GM19438 (cell line): Measurements from ENCODE around the gene TTLL13.

Experiments
- ATAC-seq: cut with Tn5 transposase; IDR thresholded peaks from one replicate; pipeline ENCODE4 v1.9.1; 2021; ENCODE audit warnings: low read depth; ENCODE audit not compliant: unreplicated experiment

TTLL13 gene

GRCh38 chr15:90213818-90214204, 35.5 kb upstream of the TTLL13 start:
- ATAC-seq, result no peak

GRCh38 chr15:90214553-90215196, 34.7 kb upstream of the TTLL13 start:
- ATAC-seq, result no peak

GRCh38 chr15:90217671-90218394, 31.5 kb upstream of the TTLL13 start:
- no peak for ATAC-seq

DNA sequence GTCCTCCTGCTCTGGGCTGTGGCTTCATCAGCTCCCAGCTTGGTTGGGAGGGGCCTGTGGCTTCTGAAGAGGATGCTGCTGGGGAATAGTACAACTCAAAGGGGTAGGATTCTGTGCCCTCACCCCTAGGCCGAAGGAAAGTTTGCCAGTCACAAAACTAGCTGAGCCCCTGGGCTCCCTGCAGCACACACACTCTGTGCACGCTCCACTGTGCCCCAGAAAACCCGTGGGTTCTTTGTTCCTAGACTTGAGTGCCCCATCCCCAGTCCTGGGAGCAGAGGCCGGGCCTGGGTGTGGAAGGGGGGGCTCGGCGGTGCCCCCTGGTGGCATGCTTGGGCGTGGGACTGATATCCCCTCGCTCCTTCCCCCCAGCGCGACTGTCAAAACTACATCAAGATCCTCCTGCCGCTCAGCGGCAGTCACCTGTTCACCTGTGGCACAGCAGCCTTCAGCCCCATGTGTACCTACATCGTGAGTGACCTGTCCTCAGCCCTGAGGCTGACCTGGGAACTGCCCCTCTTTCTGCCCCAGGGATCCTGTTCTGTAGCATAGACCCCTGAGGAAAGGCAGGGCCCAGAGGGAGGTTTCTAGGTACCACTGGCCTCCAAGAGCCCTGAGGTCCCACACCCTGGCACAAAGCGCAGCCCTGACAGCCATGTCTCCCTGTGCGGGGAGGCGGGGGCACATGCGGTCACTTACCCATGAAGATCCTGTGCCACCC, 29.8 kb upstream of the TTLL13 start:
- ATAC-seq, result no peak

DNA sequence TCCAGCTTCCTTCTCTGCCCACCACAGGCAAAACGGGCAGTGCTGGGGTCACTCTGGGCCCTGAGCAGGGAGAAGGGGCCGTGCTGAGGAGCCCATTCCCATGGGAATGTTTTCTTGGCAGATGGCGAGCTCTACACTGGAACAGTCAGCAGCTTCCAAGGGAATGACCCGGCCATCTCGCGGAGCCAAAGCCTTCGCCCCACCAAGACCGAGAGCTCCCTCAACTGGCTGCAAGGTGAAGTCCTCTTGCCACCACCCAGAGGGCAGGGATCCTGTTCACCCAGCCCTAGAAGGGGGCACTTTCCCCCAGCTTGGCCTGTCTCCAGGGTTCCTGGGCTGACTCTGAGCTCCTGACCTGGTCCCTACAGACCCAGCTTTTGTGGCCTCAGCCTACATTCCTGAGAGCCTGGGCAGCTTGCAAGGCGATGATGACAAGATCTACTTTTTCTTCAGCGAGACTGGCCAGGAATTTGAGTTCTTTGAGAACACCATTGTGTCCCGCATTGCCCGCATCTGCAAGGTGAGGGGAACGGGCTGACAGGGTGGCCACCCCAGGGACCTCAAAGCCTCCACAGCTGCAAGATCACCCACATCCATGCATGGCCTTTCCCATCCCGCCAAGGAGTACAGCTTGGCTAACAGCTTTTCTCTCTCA, 28.0 kb upstream of the TTLL13 start:
- no peak for ATAC-seq

- ATAC-seq, result no peak
Observed at GRCh38 chr15:90222547-90222946, 26.8 kb upstream of the TTLL13 start.

DNA sequence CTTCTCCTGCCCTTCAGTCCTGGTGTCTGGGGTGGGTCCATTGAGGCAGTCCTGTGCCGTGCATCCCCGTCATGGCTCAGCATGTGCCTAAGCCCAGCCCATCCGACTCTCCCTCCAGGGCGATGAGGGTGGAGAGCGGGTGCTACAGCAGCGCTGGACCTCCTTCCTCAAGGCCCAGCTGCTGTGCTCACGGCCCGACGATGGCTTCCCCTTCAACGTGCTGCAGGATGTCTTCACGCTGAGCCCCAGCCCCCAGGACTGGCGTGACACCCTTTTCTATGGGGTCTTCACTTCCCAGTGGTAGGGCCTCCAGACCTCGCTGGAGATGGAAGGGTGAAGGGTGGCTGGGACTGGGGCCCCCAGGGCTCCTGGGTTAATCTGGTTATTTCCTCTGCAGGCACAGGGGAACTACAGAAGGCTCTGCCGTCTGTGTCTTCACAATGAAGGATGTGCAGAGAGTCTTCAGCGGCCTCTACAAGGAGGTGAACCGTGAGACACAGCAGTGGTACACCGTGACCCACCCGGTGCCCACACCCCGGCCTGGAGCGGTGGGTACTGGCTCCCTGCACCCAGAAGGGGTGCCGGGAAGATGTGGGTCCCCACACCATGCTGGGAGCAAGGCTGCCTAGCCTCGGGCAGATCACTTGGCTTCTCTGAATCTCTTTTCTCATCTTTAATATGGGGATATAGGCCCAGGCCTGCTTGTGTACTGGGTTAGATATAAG, 25.8 kb upstream of the TTLL13 start:
- no peak for ATAC-seq

DNA sequence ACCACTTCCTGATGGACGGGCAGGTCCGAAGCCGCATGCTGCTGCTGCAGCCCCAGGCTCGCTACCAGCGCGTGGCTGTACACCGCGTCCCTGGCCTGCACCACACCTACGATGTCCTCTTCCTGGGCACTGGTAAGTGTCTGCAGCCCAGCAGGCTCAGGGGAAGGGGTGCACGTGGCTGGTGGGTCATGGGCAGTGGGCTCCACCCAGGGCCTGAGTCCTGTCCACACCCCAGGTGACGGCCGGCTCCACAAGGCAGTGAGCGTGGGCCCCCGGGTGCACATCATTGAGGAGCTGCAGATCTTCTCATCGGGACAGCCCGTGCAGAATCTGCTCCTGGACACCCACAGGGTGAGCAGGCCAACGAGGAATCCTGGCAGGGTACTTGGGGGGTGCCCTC, 24.3 kb upstream of the TTLL13 start:
- no peak for ATAC-seq

- no peak for ATAC-seq
Observed at GRCh38 chr15:90225504-90226234, 23.7 kb upstream of the TTLL13 start.

GRCh38 chr15:90227336-90227735, 22.0 kb upstream of the TTLL13 start:
- ATAC-seq, result no peak

GRCh38 chr15:90227816-90228772, 21.3 kb upstream of the TTLL13 start:
- no peak for ATAC-seq

DNA sequence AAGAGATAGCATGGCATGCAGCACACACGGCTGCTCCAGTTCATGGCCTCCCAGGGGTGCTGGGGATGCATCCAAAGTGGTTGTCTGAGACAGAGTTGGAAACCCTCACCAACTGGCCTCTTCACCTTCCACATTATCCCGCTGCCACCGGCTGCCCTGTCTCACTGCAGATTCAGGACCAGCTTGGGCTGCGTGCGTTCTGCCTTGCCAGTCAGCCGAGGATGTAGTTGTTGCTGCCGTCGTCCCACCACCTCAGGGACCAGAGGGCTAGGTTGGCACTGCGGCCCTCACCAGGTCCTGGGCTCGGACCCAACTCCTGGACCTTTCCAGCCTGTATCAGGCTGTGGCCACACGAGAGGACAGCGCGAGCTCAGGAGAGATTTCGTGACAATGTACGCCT, 20.4 kb upstream of the TTLL13 start:
- ATAC-seq, result no peak

- no peak for ATAC-seq
Observed at GRCh38 chr15:90230071-90230494, 19.3 kb upstream of the TTLL13 start.

GRCh38 chr15:90230610-90231009, 18.7 kb upstream of the TTLL13 start:
- no peak for ATAC-seq

GRCh38 chr15:90231028-90232017, 18.0 kb upstream of the TTLL13 start:
- no peak for ATAC-seq

DNA sequence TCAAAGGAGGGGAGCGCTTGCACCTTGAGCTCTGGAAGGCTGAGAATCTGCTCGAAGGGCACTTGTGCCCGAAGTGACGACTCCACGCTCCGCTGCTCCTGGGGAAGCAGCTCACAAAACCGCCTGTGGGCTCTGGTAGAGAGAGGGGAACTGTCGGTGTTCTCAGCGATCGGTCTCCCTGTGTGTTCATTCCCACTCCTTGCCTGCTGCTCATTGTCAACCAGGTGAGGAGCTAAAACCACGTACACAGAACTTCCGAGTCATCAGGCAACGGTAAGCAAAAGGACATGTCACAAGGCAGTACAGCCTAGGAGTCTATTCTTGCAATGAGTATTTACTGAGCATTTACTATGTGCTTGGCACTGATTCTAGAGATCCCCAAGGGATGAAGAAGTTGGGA, 17.2 kb upstream of the TTLL13 start:
- ATAC-seq, result no peak

DNA sequence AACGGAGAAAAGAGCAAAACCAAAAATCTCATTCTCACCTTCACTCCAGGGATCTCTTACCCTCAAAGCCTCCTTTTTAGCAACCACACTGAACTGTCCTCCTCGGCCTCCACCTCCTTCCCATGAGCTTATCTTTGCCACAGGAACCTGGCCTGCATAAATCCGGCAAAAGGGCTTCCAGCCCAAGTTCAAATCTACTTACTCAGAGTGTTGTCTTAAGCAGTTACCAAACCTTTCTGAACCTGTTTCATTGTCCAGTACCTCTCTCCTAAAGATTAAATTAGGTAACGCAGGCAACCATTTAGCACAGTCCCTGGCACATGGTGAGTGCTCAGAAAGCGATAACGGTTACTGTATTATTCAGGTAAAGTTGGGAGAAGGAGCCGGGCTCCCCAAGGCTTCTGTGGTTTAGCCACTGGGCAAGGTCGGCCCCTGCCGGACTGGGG, 16.4 kb upstream of the TTLL13 start:
- no peak for ATAC-seq
